Fibroblast of lung (primary cell): ENCODE data around the gene PRDM16. TPM values are rescaled to one million over a fixed set of nuclear protein-coding genes. Genes with fewer than 3 reads are reported as not detected.

Experiments
- DNase-seq, 2 donors: peaks; one replicate each; pipeline versions ENCODE4 v3.0.0 to v3.0.0-alpha.2; 2010; ENCODE audit warnings: low read depth in 2 of 2
- H2AFZ ChIP-seq: 2 replicates; pipeline ENCODE4 v1.5.1; 2012; ENCODE audit warnings: low read length, control low read depth, inconsistent platforms
- H3K27ac ChIP-seq: 2 replicates; pipeline ENCODE4 v1.5.1; 2011; ENCODE audit warnings: low read length, control low read depth; ENCODE audit not compliant: insufficient read depth
- H3K27me3 ChIP-seq: 2 replicates; pipeline ENCODE4 v1.5.1; 2011; ENCODE audit warnings: mild to moderate bottlenecking, low read length; ENCODE audit not compliant: control insufficient read depth, insufficient read depth
- H3K36me3 ChIP-seq: 2 replicates; pipeline ENCODE4 v1.5.1; 2011; ENCODE audit warnings: low read length; ENCODE audit not compliant: control insufficient read depth, insufficient read depth
- H3K4me1 ChIP-seq: 2 replicates; pipeline ENCODE4 v1.5.1; 2011; ENCODE audit warnings: low read length; ENCODE audit not compliant: control insufficient read depth, insufficient read depth; ENCODE audit errors: extremely low read depth
- H3K4me2 ChIP-seq: 2 replicates; pipeline ENCODE4 v1.5.1; 2011; ENCODE audit warnings: low read length, control low read depth; ENCODE audit not compliant: insufficient read depth; ENCODE audit errors: extremely low read depth
- H3K4me3 ChIP-seq, 4 experiments: fragments of 200-600 bp in 1 of 4; sonication (generic) in 1 of 4; replicated peaks in 1 of 4; 2 replicates each; pipeline ENCODE4 v1.5.1; 2011 to 2016; ENCODE audit warnings: low read length in 4 of 4, low read depth in 3 of 4, mild to moderate bottlenecking in 3 of 4, control low read depth in 2 of 4, inconsistent platforms in 1 of 4, mixed read lengths in 1 of 4; ENCODE audit not compliant: insufficient read depth in 1 of 4; ENCODE audit errors: control extremely low read depth in 1 of 4
- H3K79me2 ChIP-seq: 2 replicates; pipeline ENCODE4 v1.5.1; 2012; ENCODE audit warnings: mild to moderate bottlenecking, low read length, inconsistent platforms; ENCODE audit not compliant: control insufficient read depth, insufficient read depth
- H3K9ac ChIP-seq: 2 replicates; pipeline ENCODE4 v1.5.1; 2011; ENCODE audit warnings: mild to moderate bottlenecking, low read length, control low read depth; ENCODE audit not compliant: insufficient read depth
- H3K9me3 ChIP-seq: 2 replicates; pipeline ENCODE4 v1.5.1; 2012; ENCODE audit warnings: low read depth, low read length; ENCODE audit not compliant: control insufficient read depth, insufficient read depth
- H4K20me1 ChIP-seq: 2 replicates; pipeline ENCODE4 v1.5.1; 2011; ENCODE audit warnings: low read length; ENCODE audit not compliant: control insufficient read depth, insufficient read depth; ENCODE audit errors: extremely low read depth
- EZH2 ChIP-seq: IDR thresholded peaks from 2 replicates; pipeline ENCODE4 v1.5.1; 2012; ENCODE audit warnings: low read length, control low read depth, mild to moderate bottlenecking; ENCODE audit errors: missing control alignments
- polyA plus RNA-seq, 2 donors: library from polyadenylated mRNA; depleted of rRNA in 1 of 2; stranded (reverse) in 1 of 2; unstranded in 1 of 2; fragments of >200 nt; gene quantifications; 2 replicates each; pipeline ENCODE4 v1.2.1, GENCODE V29; 2011 to 2012; ENCODE audit warnings: missing spikeins in 1 of 2
- total RNA-seq: library from RNA; depleted of rRNA; stranded (reverse); fragments of >200 nt; gene quantifications from 2 replicates; pipeline ENCODE4 v1.2.1, GENCODE V29; 2014
- TF ChIP-seq, protein P1 (sequence below), 2 donors: IDR thresholded peaks in 1 of 2; conservative IDR thresholded peaks in 1 of 2; 1 replicate in 1 of 2; 2 replicates in 1 of 2; pipeline ENCODE4 v1.5.1; 2011 to 2012; ENCODE audit warnings: low read length in 2 of 2, control low read depth in 1 of 2, inconsistent platforms in 1 of 2, low read depth in 1 of 2, mild to moderate bottlenecking in 1 of 2

Gene PRDM16
- total and polyA plus RNA-seq, 2 donors (not counting 1 experiment from before 2014, with no cell fraction given): 0.30 to 1.8 TPM

DNA sequence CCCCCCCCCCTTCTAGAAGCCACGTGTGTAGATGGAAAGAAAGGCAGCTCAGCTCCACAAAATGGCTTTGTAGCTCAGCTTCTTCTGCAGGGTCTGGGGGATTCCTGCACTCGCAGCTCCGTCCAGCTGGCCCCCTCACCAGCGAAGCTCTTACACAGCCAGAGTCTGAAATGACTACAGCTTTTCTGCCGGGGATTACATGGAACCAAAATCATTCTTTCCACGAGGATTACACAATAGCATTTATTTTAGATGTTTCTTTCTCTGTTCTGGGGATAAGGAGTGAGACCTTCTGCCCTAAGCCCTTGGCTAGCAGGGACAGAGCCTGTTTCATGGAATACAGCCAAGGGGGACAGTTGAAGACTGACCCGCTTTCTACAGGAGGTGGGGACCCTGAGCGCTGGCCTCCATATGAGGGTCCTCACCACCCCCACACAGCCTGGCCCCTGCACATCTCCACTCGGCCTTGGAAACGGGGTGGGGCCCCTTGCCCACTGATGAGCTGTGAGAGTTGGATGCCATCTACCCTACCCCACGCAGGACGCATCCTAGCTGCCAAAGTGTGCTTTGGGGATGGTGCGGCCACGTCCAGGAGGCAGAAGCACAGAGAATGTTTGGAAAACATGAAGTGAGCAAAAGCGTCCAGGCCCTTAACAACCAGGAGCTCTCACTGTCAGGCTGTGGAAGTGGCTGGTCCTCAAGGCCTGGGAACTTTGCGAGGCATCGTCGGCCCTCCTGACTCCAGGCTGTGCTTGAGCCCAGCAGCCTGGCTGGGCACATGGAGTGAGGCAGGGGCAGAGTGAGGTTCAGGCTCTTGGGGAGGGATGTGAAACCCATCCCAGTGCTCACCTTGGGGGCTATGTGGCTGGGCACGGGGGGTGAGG lies 33.2 kb upstream of the PRDM16 start:
- no peak for TF ChIP-seq EZH2
- TF ChIP-seq, protein P1, sequence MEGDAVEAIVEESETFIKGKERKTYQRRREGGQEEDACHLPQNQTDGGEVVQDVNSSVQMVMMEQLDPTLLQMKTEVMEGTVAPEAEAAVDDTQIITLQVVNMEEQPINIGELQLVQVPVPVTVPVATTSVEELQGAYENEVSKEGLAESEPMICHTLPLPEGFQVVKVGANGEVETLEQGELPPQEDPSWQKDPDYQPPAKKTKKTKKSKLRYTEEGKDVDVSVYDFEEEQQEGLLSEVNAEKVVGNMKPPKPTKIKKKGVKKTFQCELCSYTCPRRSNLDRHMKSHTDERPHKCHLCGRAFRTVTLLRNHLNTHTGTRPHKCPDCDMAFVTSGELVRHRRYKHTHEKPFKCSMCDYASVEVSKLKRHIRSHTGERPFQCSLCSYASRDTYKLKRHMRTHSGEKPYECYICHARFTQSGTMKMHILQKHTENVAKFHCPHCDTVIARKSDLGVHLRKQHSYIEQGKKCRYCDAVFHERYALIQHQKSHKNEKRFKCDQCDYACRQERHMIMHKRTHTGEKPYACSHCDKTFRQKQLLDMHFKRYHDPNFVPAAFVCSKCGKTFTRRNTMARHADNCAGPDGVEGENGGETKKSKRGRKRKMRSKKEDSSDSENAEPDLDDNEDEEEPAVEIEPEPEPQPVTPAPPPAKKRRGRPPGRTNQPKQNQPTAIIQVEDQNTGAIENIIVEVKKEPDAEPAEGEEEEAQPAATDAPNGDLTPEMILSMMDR (conservative IDR thresholded peaks at IDR 0.05 in 1 of 2, IDR thresholded peaks at IDR 0.05 in 1 of 2; ENCODE audit: low read depth in 1 of 2, low read length in 2 of 2): no peak
- H2AFZ ChIP-seq: no peak overlapping the region
- no peak for DNase-seq

DNA sequence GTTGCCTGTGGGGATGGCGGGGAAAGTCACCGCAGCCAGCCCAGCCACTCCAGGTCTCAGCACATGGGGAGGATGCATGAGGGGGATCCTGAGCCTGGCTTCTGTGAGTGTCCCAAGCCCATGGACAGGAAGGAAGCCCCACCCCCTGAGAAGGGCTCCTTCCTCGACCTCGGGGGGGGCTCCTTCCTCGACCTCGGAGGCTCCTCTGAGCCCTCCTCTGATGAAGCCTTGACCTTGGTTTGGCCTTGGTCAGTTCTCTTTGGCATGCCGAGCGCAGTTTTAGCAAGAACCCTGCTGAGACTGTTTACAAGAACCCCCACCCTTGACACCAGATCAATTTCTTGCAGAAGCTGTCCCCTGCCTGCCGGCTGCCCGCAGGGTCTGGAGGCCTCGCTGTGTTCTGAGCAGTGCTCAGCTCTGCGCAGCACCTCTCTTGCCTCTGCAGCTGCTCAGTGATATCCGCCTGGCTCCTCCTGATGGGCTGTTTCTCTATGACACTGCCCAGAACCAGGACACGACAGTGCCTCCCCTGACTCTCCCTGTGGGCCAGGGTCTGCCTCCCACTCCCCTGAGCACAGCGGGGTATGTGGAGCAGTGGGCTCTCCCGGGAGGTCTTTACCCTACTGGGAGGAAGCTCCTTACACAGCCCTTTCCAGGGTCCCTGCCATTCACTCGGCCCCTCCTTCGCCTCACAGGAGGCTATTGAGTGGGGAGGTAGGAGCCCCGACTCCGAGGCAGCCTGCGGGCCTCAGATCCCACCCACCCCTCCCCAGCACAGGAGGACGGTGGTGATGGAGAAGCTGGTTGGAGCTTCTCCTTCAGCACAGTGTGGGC lies 32.3 kb upstream of the PRDM16 start:
- TF ChIP-seq EZH2: no peak
- TF ChIP-seq, protein P1 (conservative IDR thresholded peaks at IDR 0.05 in 1 of 2, IDR thresholded peaks at IDR 0.05 in 1 of 2; ENCODE audit: low read depth in 1 of 2, low read length in 2 of 2): no peak
- Histone ChIP-seq H3K27me3 (no peaks in the 10 kb centered on the region), H3K36me3 (no peaks in the 10 kb centered on the region), H3K9ac (no peak overlapping the region), H3K4me2 (no peak overlapping the region), H4K20me1 (no peaks in the 10 kb centered on the region), H3K9me3 (no peaks in the 10 kb centered on the region), H2AFZ (no peak overlapping the region), H3K4me3 (no peak overlapping the region), H3K27ac (no peak overlapping the region), H3K4me1 (no peaks in the 10 kb centered on the region), H3K79me2 (no peaks in the 10 kb centered on the region)
- no peak for DNase-seq

More for the DNA sequence above, 33.2 kb upstream of the PRDM16 start:
- H3K79me2 ChIP-seq: no peaks in the 10 kb centered on the region
- no peaks in the 10 kb centered on the region for H3K27me3 ChIP-seq
- H3K36me3 ChIP-seq: no peaks in the 10 kb centered on the region
- no peaks in the 10 kb centered on the region for H3K9me3 ChIP-seq
- H3K4me1 ChIP-seq: no peaks in the 10 kb centered on the region
- no peak overlapping the region for H3K4me2 ChIP-seq
- no peak overlapping the region for H3K9ac ChIP-seq
- H3K4me3 ChIP-seq: no peak overlapping the region
- no peaks in the 10 kb centered on the region for H4K20me1 ChIP-seq
- no peak overlapping the region for H3K27ac ChIP-seq
